T-helper 9 cell (primary cell): ENCODE measurements around the gene DUSP22.

ENCODE experiments used
- DNase-seq: peaks from one replicate; pipeline ENCODE4 v3.0.0-alpha.2; 2020

DUSP22 gene

DNA sequence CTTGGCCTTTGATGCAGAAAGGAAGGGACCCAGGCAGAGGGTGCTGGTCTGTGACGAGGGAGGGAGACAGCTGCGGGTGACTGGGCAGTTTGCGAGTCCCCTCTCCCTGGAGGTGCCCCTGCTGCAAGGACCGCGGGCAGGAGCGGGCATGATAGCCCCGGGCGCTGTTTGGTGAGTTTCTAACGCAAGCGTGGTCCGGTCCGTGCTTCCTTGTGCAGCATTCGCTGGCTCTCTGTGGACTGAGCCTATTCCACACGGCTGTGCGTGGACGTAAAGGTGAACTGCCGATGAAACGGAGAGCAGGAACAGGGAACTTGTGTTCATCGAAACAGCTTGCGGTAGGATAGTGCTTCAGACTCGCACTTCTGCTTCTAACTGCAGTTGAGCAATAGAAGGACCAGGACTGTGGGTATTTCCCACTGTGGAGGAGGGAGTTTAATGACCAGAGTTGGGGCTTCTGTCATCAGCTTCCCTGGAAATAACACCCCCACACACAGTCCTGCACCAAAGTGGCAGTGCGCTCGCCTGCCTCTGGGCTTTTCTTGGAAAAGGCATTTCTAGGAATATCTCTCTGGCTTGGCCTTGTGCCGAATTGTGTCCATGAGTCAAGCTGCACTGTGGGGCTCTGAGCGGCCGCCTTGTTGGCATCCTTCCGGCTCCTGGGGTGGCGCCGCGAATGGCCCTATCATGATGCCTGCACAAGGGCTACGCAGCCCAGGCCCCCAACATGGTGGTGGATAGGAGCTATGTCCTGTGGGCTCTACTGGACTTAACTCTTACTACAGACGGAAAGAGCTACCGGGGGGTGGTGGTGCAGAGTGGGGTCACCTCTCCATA is 48.9 kb downstream of the DUSP22 start:
- no peak for DNase-seq

DNA sequence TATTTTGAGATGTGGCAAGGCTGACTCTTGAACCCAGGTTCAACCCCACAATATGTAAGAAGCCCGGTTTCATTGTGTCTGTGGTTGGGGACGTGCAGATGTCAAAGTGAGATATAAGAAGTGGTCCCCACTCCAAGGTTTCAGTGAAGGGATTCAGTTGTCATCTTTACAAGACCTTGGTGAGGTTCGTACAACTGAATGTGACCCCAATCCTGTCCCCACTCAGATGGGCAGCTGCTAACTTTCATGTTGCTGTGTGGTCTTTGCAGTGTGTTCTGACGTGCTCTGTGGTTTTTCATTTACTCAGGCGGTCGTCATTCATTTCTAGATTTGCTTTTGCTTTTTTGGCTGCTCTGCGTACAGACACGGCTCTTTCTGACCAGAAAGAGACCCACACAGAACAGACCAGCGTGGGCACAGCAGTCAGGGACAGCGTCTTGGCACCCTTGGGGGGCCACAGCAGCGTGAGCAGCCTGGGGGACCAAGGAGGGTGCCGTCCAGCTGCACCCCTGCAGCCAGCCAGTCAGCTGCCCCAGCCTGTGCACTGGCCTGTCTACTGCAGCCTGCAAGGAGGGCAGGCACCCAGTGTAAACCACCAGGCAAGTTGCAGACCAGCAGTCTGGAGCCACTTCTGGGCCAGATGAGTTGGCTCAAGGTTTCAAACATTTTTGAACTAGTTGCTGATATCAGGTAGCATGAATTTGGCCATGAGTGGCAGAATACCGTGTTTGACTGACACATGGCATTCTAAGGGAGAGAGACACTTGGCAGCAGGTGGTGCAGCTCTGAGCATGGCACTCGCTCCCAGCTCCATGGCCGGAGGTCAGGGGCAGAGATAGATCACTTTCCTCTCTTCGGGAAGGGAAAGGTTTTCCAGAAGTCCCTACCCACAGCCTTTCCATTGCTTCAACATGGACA is 49.9 kb downstream of the DUSP22 start:
- DNase-seq: no peak

- no peak for DNase-seq
Observed at GRCh38 chr6:342832-343179, 50.5 kb downstream of the DUSP22 start.

GRCh38 chr6:343226-343935 is 51.1 kb downstream of the DUSP22 start:
- DNase-seq: no peak

GRCh38 chr6:343960-344815 is 51.9 kb downstream of the DUSP22 start:
- DNase-seq: no peak

GRCh38 chr6:344816-345340 is 52.6 kb downstream of the DUSP22 start:
- DNase-seq: no peak

DNA sequence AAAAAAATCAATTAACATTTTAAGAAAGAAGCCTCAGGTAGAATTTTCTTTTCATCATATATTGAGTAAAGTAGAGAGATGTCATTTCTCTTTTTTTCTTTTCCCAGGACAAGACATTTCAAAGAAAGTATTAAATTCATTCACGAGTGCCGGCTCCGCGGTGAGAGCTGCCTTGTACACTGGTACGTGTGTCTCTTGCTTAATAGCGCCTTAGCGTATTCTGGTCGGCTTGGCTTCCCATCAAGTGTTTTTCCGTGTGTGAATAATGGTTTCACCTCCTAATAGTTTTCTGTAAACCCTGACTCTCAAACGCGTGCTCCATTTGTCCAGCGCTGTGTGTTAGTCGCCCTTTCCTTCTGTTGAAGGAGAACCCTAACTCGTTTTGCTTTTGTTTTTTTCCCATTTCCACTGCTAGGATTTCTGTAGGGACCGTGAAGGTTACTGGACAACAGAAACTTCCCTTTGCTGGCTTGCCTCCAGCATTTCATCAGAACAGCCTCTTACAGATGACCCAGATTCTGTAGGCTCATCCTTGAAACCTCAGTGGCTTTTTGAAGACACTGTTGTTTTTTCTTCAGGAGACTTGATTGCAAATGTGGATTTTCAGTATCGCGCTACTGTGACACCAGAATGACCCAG is 53.6 kb downstream of the DUSP22 start:
- DNase-seq: no peak

DNA sequence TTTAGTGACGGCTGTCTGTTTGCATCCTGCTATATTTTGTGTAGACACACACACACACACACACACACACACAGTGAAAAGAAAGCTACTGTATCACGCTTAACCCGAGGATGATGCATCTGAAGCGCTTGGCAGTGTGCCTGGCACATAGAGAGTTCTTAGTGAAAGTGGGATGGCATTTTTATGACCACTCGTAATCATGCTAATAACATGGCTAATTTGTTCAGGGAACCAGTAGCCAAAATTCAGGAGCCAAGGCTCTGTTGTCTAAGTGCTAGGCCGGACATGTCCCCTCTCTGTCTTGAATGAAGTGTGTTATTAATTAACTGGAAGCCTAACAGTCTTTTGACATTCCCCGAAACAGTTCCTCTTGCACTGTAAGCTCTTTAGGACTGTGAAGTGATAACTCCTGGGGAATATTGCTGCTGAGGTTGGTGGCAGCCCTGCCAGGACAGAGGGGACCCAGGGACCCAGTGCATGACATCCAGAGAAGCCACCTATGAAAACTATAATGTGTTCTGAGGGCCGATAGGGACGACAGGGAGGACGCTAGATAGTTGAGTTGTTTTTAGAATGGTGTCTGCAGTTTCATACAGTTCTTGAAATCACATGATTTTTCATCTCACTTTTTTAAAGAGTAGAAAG is 54.2 kb downstream of the DUSP22 start:
- DNase-seq: no peak

- DNase-seq: no peak
Observed at GRCh38 chr6:347232-347631, 54.9 kb downstream of the DUSP22 start.

GRCh38 chr6:347951-348859 is 55.9 kb downstream of the DUSP22 start:
- no peak for DNase-seq

GRCh38 chr6:348860-349396 is 56.6 kb downstream of the DUSP22 start:
- no peak for DNase-seq

DNA sequence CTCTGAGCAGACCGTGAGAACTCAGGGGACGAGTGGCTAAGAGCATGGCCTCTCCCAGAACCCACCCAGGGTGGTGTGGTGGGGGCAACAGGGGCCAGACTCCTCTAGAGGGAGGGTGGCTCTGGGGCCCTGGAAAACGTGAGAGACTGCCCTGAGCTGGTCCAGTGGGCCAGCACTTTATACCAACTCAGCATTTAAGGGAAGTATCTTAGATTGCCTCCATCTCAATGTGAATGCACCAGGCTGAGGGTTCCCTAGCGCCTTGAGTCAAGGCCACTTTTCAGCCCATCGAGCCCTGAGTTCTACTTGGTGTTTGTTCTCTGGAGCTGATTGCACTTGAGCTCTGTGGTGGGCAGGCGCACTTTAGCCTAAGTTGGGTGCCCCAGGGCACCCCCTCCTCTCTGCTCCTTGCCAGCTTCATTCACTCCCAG is 57.2 kb downstream of the DUSP22 start:
- no peak for DNase-seq

DNA sequence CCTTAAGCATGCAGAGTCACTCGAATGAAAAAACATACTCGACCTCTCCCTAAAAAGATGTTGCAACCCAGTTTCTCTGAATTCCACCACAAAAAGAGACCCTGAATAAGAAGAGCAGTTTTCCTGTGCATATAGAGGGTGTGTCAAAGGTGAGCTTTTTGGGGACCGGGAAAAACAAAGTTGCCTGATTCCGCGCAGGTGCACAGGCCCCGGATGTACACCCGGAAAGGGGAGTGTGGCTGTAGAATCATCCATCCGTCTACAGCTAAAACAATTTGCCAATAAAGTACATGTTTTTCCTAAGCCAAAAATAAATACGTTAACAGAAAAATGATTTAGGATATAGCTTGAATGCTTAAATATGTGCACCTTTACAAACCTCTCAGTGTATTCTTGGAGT is 58.1 kb downstream of the DUSP22 start:
- no peak for DNase-seq

DNA sequence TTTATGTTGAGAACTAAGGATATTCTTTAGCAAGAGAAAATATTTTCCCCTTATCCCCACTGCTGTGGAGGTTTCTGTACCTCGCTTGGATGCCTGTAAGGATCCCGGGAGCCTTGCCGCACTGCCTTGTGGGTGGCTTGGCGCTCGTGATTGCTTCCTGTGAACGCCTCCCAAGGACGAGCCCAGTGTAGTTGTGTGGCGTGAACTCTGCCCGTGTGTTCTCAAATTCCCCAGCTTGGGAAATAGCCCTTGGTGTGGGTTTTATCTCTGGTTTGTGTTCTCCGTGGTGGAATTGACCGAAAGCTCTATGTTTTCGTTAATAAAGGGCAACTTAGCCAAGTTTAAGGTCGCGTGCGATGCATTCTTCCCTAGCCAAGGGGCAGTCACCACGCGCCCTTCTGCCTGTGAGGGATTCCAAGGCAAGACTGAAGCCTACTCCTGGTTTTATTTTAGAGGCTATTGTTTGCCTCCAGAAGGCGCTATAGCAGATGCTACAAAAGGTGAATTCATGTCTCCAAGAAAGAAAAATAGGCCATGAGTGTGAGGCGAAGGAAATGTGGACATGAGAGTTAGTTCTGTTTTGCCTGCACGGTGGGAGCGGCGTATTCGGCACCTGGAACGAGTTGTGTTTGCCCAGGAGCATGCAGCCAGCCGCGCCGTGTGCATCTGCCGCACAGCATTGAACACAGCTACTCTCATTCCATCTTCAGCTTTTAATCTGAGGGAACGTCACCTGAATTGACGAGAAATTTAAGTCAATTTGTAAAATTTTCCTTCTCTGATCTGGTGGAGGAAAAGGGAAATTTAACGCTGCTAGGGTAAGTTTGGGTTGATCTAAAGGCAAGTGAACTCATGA is 59.0 kb downstream of the DUSP22 start:
- DNase-seq: no peak

DNA sequence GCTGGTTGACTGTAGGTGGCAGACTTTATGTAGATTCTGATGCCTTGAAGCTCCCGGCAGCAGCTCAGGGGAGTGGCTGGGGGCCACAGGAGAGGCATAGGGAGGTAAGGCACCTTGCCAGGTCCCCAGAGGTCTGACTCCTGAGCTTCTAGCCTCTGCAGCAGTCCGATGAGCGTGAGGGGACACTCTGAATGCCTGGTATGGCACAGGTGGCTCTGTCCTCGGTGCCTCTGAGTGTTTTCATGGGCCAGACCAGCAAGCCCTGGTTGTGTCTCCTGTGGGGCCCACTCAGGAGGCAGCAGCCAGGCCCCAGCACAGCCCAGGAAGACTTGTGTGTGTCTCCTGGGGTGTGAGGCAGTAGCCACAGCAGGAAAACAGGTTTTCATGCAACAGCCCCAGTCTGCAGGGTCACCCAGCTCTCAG is 59.6 kb downstream of the DUSP22 start:
- no peak for DNase-seq

DNA sequence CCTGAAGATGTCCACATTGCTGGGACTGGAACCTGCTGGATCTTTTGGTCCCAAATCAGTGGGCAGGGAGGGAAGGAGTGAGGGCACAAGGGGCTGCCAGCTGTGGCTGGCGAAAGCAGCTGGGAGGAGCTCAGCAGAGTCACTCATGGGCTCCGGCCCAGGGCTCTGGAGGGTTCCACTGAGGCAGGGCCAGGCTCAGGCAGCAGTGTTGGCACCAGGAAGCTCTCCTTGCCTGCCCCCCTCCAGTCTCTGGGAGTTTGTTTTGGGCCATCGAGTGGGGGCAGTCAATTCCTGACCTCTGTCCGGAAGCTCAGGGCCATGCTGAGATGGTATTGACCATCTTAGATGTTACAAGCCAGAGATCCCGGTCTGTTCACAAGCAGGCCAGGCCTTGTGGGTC is 60.2 kb downstream of the DUSP22 start:
- DNase-seq: no peak

DNA sequence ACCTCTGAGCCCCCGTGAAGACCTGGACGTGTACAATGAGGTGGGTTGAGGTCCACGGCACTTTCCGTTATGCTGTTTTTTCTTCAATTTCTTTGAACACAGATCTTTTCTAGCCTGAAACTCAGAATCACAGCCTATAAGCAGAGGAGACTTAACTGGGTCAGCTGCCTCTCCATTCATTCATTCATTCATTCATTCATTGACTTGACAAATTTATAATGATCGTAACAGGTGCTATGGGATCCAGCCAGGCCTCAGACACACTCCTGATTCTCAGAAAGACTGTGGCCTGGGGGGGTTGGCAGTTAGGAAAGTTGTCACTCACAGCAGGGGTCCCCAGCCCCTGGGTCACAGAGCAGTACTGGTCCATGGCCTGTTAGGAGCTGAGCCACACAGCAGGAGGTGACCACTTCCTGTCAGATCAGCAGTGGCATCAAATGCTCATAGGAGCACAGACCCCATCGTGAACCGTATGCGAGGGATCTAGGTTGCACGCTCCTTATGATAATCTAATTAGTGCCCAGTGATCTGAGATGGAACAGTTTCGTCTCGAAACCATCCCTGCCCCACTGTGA is 60.7 kb downstream of the DUSP22 start:
- DNase-seq: no peak
